Activated CD4-positive, alpha-beta T cell treated with anti-CD3 and anti-CD28 coated beads, Interleukin-2, Interleukin-4, amounts not matched to agents 100 ng/mL and 50 ng/mL, durations not matched to agents 16 hours and 8 hours (primary cell): ENCODE data around the gene ACKR2.

Experiments used
- DNase-seq: peaks from one replicate; pipeline ENCODE4 v3.0.0-alpha.2; 2020; ENCODE audit warnings: low spot score

ACKR2 gene, protein sequence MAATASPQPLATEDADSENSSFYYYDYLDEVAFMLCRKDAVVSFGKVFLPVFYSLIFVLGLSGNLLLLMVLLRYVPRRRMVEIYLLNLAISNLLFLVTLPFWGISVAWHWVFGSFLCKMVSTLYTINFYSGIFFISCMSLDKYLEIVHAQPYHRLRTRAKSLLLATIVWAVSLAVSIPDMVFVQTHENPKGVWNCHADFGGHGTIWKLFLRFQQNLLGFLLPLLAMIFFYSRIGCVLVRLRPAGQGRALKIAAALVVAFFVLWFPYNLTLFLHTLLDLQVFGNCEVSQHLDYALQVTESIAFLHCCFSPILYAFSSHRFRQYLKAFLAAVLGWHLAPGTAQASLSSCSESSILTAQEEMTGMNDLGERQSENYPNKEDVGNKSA

DNA sequence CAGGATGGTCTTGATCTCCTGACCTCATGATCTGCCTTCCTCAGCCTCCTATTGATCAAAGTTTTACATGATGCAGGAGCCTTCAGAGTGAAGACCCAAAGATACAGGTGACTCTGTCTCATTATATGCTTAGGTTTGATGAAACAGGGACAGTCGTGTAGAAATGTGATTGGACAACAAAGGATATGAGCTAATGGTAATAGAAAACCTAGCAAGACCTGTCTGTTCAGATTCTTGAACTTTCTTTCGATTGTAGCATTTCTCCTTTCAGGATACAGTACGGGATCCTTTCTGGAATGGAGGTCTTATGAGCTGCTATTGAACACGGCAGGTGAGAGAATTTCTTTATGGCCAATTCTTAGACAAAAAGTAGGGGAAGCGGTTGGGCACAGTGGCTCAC lies at the start of gene ACKR2:
Gene ACKR2 (plus strand): TSS at position 244 of the 400 bp plus-strand sequence. CDS start 55,058 bp downstream, outside the sequence.
- DNase-seq: no peak

DNA sequence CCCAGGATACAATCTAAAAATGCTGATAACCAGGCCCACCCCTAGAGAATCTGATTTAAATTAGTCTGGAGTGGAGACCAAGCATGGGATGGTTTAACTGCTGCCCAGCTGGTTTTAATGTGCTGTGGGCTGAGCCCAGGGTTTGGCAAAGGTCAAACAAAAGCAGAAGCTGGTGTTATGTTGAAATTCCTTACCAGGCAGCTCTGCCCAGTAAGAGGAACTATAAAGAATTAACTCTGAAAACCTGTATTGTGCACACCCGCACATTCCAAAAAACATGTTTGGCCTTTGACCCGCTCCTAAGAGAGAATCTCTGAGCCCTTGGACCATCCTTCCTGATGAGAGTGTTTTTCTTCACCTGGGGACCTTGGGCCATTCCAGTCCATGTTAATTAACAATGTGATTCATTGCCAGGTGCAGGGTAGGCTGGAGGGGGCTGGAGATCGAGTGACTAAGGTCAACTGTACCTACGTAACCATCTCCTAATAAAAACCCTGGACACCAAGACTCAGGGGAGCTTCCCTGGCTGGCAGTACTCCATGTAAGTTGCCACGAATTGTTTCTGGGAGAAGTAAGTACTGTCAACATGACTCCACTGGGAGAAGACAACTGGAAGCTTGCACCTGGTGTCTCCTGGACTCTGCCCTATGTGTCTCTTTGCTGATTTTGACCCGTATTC lies 47.1 kb upstream of the ACKR2 start:
- DNase-seq: no peak

DNA sequence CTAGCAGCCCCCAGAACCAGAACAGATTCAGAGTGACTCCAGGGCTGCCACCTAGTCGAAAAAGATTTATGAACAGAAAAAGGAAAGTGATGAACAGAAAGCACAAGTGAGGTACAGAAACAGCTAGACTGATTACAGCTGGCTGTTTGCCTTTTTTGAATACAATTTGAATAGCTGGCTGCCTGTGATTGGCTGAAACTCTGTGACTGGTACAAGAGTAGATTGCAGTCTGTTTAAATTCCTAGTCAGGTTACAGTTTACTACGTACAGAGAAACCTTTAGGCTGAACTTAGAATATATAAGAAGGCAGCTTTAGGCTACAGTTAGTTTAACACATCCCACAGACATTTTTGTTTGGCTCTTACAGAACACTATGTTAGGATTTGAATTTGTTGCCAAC lies 46.2 kb upstream of the ACKR2 start:
- no peak for DNase-seq

DNA sequence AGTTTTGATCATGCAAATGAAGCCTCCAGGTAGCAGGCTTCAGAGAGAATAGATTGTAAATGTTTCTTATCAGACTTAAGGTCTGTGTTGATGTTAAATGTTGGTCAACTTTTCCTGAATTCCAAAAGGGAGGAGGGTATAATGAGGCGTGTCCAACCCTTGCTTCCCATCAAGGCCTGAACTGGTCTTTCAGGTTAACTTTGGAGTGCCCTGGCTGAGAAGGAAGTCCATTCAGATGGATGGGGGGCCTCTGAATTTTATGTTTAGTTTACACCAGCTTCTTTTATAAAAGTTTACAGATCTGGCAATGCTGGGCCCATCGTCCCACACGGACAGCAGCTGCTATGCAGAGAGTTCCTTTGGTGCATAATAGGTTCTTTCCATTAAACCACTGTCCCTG lies 45.1 kb upstream of the ACKR2 start:
- no peak for DNase-seq

DNA sequence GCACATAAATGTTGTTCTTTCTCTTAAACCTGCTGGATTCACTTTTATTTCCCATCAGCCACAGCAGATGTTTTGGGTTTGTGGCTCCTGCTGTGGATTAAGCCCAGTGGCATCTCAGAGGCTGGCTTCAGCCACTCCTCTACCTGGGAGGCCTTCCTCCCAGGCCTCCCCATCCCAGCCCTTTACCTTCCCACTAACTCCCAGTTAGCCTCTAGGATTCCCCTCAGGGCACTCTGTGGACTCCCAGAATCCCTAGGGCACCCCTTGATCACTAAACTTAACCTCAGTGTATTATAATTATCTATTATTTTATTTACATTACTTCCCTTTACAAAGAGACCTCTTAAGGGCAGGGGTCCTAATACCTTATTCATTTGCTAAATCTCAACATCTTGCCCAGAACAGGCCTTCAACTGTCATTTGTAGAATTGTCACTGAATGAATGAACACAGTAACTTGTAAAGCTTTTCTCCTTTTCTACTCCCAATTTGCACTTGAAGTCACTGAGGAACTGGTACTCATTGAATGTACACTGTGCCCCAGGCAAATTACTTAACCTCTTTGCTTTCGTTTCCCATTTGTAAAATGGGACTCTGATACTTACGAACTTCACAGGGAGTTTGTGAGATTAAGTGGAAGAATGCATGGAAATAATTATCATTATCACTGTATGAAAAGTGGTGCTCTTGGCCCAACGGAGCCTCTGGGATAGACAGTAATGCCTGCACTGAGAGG lies 44.5 kb upstream of the ACKR2 start:
- DNase-seq: no peak

DNA sequence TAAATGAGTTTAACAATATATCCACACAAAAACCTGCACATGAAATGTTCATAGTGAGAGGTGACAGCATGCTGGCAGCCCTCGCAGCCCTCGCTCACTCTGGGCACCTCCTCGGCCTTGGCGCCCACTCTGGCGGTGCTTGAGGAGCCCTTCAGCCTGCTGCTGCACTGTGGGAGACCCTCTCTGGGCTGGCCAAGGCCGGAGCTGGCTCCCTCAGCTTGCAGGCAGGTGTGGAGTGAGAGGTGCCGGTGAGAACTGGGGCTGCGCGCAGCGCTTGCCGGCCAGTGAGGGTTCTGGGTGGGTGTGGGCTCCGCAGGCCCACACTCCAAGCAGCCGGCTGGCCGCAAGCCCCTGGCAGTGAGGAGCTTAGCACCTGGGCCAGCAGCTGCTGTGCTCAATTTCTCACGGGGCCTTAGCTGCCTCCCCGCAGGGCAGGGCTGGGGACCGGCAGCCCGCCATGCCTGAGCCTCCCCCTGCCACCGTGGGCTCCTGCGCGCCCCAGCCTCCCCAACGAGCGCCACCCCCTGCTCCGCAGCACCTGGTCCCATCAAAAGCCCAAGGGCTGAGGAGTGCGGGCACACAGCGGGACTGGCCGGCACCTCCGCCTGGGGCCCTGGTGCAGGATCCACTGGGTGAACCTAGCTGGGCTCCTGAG lies 39.6 kb upstream of the ACKR2 start:
- no peak for DNase-seq

DNA sequence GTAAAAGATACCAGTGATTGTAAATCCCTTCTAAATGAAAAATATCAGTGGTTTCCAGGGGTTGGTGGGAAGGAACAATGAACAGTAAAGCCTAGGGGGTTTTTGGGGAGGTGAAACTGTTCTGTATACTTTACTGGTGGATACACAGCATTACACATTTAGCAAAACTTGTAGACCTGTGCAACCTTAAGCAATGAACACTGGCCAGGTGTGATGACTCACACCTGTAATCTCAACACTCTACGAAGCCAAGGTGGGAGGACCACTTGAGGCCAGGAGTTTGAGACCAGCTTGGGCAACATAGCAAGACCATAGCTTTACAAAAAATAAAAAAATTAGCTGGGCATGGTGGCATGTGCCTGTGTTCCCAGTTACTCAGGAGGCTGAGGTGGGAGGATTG lies 38.0 kb upstream of the ACKR2 start:
- no peak for DNase-seq

DNA sequence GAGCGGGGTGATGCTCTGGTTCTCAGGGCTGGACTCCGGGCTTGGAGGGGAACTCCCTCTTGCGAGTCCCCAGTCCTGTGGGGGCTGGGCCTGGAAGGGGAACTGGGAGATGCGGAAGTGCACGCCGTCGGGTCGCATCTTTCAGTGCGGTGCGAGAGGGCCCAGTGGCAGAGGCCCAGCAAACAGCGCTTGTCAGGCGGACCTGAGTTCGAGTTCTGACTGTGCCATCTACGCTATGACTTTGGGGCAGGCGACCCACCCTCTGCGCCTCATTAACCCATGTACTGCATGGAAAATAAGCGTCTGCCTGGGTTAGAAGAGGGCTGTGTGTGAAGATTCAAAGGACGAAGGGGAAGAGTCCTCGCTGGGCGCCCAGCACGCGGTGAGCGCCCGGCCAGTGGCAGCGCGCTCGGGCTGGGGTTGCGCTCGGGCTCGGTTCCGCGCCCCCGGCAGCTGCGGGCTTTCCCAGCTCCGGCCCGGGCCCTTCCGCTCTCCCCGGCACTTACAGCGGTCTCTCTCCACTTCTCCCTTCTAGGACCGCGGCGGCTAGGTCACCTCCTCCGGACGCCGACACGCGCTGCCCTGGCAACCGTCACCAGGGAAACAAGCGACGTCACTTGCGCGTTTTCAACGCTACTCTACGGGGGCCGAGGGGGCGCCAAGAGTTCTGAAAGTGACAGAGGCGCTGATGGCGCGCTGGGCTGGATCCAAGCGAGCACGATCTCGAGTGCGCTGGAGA lies 36.4 kb upstream of the ACKR2 start, which contains the start of gene CCDC13:
Gene CCDC13 (minus strand): TSS at position 584 of the 739 bp plus-strand sequence. CDS start 14,908 bp downstream, outside the sequence.
- DNase-seq: peak; percentile 92

DNA sequence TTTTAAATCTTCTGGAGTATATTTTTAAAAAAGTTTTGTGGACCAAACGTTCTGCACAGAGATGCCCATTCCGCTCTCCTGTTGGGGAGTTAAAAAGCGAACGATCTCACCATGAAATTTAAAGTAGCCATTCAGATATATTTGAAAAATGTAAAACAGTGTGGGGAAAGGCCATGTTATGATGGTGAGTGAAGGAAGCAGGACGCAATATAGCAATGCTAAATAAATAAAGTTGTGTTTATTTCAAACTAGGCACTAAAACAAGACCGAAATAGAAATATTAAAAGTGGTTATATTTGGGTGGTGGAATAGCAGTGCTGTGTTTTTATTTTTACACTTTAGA lies 35.9 kb upstream of the ACKR2 start:
- no peak for DNase-seq

DNA sequence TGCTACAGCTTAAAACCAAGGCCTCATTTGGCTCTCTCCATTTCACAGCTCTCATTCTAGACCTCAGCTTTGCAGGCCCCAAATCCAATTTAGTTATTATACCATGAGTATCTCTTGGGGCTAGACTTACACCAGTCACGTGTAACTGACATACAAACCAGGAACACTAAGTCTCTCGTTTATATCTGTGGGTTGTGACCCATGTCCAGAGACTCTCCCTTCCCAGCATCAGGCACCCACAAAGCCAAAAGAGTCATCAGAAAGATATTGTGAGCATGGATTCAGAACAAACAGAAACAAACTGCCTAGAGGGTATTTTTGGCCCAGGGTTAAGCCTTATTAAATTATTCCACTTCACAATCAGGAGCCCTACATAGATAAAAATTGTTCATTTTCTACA lies 30.6 kb upstream of the ACKR2 start:
- DNase-seq: no peak

DNA sequence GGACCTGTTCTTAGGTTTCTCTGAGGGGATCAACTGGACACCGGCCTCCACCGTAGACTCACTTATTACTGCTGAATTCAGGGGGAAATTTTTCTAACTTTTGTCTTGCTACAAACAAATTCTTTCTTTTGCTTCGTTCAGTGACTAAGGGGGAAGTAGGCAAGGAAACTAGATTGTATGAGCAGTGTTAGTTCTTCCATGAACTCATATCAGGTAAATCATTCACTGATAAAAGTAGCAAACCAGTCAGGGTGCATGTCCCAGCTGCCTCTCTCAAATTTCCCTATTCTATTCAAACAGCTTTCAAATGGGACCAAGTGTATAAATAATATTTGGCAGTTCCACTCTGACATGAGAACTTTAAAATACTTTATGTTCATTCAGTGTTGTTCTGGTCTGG lies 28.8 kb upstream of the ACKR2 start:
- no peak for DNase-seq

DNA sequence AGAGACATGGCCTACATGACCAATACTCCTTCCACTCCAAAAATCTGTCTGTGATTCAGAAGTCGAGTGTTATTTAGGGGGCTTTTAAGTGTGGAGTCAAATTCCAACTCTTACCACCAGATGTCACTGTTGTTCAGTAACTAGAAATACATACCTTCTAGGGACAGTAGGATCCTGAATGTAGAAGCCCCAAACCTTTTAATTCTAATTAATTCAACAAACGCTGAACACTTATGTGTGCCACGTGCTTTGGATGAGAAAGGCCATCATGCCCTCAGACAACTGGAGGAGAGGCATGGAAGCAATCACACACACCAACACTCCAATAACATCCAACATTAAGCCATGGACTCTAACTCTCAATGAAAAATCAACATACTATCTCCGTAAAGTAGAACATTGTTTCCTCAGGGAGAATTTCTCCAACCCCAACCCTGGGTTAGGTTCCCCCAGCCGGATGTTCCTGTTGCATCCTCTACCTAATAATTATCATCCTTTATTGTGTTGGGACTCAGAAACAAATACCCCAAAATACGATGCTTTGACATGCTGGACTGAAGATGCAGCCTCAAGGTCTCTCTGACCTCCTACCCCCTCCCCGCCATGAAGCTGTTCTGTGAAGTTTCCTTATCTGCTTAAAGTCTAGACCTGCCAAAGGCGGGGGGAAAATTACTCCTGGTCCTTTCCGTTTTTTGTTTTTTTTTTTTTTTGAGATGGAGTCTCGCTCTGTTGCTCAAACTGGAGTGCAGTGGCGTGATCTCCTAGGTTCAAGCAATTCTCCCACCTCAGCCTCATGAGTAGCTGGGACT lies 28.1 kb upstream of the ACKR2 start:
- DNase-seq: peak; percentile 68

DNA sequence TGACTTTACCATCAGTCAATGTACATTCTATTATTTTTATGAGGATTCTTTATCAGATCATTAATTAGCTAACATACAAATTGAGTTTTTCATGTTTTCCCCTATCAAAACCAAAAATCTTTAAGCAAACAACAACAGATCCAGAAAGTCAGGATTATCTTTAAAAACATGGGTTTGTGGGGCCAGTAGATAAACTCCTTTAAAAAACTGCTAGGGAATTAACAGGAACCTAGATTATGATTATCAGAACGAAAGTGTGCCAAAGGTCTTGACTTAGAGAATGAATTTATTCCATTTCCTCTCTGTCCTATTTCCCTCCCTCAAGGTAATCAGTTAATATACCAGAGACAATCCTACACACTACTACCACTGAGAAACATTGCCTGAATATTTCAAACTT lies 23.0 kb upstream of the ACKR2 start:
- DNase-seq: no peak

DNA sequence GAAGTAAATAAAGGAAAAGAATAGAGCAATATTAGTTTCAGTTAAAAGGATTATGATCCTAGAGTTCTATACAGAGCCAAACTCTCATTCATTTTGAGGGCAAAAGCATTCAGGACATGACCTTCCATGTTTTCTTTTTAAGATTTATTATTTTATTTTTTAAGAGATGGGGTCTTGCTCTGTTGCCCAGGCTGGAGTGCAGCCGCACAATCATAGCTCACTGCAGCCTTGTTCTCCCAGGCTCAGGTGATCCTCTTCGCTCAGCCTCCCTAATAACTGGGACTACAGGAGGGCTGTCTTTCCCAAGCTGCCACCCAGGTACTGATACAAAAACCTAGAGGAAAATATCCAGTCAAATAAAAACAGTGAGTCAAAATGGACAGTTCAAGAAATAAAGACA lies 22.6 kb upstream of the ACKR2 start:
- DNase-seq: no peak

DNA sequence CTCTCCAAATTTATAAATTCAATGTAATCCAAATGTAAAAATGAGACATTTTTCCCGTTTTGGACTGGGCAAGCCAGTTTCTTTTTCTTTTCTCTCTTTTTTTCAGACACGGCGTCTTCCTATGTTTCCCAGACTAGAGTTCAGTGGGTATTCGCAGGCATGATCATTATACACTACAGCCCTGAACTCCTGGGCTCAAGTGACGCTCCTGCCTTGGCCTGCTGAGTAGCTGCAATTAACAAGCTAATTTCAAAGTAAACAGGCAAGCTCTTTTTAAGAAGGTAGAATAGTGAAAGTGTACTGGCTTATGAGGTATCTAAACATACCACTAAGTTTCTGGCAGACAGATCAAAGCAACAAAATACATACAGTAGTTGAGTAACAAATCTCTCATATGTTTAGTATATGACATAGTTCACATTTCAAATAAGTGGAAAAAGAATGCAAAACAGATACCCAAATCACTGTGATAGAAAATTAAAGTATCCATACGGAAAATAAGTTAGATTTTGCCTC lies 18.5 kb upstream of the ACKR2 start:
- DNase-seq: no peak

DNA sequence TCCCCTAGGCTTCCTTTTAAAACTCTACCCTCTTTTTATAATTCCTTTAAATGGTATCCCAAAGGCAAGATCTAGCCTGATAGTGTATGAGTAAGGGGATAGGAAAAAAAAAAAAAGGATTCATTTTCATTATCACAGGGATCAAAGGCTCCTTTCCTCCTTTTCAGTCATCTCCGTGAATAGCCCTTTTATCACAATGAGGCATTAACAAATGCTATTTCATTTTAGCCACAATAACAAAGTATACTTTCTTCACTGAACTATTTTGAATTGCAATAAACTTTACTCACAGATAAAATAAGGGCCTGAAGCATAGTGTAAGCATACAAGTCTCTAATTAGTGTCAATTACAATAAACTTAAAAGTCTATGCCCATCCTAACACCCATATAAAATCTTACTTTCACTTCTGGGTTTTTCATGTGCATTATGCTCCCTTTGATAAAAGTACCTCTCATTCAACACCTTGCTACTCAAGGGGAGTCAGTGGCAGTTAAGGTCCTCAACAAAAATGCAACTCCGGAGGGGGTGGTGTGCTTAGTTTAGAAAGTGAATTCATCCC lies 13.5 kb upstream of the ACKR2 start:
- no peak for DNase-seq

DNA sequence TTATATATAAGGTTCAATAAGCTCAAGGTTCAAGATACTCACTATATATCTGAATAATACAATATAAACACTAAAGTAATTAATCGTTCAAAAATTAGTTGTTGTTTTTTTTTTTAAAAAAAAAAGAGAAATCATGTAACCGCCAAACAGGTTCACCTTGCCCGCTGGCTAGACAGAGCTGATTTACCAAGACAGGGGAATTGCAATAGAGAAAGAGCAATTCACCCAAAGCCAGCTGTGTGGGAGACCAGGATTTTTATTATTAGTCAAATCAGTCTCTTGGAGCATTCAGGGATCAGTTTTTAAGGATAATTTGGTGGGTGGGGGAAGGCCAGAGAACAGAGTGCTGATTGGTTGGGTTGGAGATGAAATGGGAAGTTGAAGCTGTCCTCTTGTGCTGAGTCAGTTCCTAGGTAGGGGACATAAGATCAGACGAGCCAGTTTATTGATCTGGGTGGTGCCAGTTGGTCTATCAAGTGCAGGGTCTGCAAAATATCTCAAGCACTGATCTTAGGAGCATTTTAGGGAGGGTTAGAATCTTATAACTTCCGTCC lies 12.8 kb upstream of the ACKR2 start:
- no peak for DNase-seq

DNA sequence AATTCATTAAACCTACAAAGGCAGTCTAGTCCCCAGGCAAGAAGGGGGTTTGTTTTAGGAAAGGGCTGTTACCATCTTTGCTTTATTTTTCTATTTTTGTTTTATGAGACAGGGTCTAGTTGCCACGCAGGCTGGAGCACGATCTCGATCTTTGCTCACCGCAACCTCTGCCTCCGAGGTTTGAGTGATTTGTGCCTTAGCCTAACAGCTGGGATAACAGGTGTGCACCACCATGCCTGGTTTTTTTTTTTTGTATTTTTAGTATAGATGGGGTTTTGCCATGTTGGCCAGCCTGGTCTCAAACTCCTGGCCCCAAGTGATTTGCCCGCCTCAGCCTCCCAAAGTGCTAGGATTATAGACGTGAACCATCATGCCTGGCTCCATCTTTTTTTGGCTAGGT lies 9.9 kb upstream of the ACKR2 start:
- DNase-seq: no peak

DNA sequence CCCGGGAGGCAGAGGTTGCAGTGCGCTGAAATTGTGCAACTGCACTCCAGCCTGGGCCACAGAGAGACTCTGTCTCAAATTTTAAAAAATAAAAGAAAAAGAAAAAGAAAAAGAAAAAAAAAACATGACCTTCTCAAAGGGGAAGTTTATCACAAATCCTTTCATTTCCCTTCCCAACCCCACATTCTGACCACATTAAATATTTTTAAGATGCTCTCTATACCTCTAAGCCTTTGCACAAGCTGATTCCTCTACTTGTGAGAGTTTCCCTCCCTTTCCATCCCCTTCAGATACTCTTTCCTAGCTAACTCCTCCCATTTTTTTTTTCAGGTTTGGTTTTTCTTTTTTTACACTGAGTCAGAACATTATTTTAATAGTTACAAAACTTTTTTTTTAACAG lies 9.0 kb upstream of the ACKR2 start:
- DNase-seq: no peak

DNA sequence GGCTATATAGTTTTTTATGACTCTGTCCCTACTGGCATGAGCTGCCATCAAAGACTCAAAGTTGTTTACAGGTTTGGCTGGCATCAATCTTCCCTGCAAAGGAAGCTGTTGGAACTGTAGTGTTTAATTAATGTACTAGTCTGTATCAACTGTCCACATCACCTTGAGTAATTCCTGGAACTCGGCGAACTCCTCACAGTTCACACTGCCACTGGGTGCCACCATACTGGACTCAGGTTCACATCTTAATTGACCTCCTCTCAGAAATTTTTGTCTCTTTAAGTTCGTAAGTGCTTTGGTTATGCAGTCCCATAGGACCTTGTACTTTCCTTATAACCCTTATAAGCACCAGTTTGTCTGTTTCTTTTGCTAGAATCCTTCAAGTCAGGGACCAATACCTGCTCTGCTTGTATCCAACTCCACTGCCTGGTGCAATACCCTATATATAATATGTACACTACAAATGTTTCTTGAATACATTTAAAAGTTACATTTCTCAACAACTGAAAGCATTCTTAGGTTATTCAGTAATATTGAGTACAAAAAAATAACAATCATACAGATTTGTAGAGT lies 8.1 kb upstream of the ACKR2 start:
- DNase-seq: no peak
